HG02798 (cell line): ENCODE measurements around the gene ANKRD13A.
A peak's percentile ranks its signal among the peaks of the same experiment; 100 is the strongest.
"Not testable (repeated sequence)": the region's sequence is repeated elsewhere in the genome, so short reads cannot be mapped to it uniquely, and the experiment has no call there.

Experiments
- ATAC-seq: cut with Tn5 transposase; IDR thresholded peaks from one replicate; pipeline ENCODE4 v1.9.1; 2021; ENCODE audit warnings: mild to moderate bottlenecking; ENCODE audit not compliant: unreplicated experiment, poor library complexity

Gene ANKRD13A

DNA sequence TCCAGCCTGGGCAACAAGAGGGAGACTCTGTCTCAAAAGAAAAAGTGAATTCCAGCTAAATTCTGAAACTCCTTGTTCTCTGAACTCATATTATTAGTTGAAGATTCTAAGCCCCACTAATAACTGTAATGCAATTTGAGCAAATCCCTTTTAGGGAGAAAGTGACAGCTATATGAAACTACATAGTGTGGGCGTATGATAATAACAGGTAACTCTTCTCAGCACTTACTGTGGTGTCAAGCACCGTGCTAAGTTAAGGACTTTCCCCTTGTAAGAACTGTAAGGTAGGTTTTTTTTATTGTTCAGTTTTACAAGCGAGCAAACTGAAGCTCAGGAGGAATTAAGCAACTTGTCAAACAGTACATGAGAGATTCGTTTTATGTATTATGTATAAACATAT, 5.4 kb downstream of the ANKRD13A start:
- peak; percentile 61 for ATAC-seq

GRCh38 chr12:110005319-110005973, 6.2 kb downstream of the ANKRD13A start:
- ATAC-seq, result peak; percentile 54

DNA sequence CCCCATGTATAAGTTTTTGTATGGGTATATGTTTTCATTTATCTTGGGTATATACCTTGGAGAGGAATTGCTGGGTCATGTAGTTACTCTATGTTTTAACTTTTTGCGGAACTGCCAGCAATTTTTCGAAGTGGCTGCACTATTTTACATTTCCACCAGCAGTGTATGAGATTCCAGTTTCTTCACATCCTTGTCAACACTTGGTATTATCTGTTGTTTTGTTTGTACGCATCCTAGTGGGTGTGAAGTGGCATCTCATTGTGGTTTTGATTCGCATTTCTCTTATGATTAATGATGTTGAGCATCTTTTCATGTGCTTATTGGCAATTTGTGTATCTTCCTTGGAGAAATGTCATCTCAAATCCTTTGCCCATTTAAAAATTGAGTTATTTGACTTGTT, 6.9 kb downstream of the ANKRD13A start:
- ATAC-seq, result no peak

GRCh38 chr12:110007881-110008280, 8.7 kb downstream of the ANKRD13A start:
- ATAC-seq, result no peak

GRCh38 chr12:110008681-110009398, 9.6 kb downstream of the ANKRD13A start:
- ATAC-seq, result not testable (repeated sequence)

DNA sequence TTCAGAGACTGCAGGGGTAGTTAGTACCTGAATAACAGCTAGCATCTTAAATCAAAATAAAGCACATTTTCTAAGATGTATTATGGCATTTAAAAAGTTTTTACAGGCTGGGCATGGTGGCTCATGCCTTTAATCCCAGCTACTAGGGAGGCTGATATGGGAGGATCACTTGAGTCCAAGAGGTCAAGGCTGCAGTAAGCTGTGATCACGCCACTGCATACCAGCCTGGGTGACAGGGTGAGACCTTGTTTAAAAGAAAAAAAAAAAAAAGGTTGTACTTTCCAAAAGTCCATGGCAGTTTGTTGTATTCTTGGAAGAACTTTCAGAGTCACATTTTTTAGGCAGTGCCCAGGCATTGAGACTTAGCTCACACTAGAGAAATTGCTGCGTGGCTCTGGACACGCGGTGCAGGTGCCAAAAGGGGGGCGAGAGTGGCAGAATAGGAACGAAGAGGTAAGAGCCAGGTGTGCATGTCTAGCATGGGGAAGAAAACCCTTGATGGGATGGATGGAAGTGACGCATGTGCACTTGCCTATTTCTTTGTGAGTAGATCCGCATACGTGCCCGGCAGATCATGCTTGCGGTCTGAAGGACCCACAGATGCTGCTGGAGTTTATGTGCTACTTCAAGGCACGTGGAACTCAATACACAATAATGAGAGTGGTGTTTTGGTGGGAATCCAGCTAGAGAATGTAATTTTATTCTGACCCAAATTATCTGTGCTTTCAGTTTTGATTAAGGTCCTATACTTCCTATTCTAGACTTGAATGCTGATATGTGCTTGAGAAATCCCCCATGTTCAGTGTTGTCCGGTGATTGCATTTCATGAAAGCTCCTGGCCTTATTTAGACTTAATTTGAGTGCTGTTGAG, 11.9 kb downstream of the ANKRD13A start:
- peak; percentile 46 for ATAC-seq

- ATAC-seq, result peak; percentile 63
Observed at GRCh38 chr12:110012137-110012536, 12.9 kb downstream of the ANKRD13A start.

DNA sequence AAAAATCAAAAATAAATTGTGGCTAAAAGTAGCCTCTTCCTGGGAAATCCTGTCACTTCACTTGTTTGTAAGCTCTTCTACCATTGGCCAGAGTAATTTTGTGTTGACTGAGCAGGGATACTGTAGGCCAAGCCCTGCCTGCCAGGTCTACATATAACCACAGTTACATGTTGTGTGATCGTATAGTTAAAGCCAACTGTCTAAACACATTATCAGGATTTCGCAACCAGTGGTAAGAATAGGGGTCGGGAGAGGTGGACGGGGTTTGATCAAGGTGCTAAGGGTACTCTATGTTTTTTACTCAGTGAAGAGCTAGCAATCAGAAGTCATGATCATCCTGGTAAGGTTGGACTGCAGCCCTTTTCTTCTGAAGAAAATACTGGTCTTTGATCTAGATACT, 13.4 kb downstream of the ANKRD13A start:
- ATAC-seq, result no peak

DNA sequence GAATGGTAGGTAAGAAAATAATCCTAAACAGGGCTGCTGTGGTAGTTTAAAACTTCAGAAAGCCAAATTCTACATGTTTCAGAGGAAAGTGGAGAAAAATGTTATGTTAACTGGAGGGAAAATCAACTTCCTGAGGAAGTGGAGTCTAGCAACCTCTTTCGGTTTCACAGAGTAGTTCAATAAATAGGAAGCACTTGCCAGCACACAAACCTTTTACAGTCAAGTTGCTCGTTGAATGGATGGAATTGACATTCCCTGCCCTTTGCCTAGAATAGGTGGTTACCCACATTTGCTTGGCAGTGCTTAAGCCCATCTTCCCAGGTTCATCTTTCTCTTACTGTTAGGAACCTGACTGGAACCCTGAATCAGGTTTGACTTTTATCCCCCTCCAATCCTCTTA, 15.9 kb downstream of the ANKRD13A start:
- no peak for ATAC-seq

DNA sequence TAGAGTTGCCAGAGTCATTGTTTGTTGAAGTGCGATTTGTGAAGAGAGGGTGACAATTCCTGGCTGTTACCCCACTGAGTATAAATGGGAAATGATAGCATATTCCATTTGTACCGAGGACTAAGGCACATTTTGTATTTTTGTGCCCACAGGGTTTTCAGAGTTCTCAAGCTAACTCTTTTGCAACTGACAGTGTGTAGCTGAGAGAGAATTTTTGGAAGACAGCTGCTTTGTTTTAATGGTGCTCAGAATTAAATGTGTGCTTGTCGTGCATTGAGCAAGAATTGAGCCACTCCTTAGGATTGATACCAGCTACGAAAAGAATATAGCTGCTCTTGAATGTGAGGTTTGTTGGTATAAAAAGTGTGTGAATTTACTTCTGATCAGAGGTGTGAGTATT, 21.7 kb downstream of the ANKRD13A start:
- no peak for ATAC-seq

GRCh38 chr12:110023059-110023980, 24.1 kb downstream of the ANKRD13A start:
- ATAC-seq, result no peak

DNA sequence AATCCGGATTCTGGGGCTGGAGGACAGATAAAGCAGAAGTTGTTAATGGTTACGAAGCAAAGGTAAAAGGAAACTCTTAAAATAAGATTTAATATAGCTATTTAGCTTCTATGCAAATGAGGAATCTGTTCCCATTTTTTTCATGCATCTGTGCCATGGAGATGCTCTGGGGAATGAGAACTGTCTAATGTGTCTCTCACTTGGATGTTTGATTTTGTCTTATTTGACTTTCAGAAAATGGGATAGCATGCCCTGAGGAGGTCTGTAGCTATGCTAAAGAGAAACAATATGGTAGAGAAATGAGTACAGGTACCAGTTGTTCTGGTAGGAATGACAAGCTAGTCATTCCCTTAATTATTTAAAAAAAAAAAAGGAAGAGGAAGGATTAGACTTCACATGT, 24.8 kb downstream of the ANKRD13A start:
- ATAC-seq, result no peak

GRCh38 chr12:110028323-110028722, 29.1 kb downstream of the ANKRD13A start:
- no peak for ATAC-seq

- ATAC-seq, result no peak
Observed at GRCh38 chr12:110029290-110029815, 30.1 kb downstream of the ANKRD13A start.

DNA sequence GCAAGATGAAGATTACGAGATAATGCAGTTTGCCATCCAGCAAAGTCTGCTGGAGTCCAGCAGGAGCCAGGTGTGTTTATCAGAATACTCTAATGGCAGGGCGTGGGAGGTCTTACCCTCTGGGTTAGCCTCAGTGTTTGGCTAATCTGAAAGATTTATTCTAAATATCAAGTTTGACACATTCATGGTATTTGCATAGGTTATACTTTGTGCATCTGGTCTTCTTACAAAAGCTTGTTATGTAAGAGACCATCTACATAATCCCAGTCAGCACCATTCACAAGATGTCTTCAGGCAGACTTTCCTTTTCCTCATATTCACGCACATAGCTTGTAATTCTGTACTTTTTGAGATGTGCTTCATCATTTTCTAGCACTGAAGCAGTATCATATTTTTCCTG, 34.7 kb downstream of the ANKRD13A start:
- no peak for ATAC-seq

DNA sequence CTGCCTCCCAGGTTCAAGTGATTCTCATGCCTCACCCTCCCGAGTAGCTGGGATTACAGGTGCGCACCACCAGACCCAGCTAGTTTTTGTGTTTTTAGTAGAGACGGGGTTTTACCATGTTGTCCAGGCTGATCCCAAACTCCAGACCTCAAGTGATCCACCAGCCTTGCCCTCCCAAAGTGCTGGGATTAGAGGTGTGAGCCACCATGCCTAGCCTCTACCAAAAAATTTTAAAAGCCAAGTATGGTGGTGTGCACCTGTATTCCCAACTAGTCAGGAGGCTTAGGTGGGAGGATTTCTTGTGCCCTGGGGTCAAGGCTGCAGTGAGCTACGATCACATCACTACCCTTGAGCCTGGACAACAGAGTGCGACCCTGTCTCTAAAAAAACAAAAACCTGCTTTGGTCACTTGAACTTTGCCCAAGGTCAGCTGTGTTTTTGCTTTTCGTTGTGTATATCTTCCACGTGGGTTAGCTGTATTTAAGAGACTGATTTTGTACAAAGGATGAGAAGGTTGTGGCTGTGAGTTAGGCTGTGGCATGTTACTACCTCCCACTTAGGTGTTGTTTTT, 36.4 kb downstream of the ANKRD13A start:
- ATAC-seq, result no peak

DNA sequence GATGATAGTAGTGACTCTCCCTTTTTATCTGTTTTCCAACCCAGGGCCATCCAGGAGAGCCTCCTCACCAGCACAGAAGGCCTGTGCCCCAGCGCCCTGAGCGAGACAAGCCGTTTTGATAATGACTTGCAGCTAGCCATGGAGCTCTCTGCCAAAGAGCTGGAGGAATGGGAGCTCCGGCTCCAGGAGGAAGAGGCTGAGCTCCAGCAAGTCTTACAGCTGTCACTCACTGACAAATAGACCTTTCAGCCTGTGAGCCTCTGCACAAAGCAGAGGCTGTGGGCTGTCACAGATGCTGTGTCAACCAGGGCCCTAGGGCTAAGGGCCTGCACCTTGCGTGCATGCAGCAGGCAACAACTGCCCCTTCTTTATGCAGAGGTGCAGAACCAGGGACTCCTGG, 38.1 kb downstream of the ANKRD13A start:
- ATAC-seq, result no peak

GRCh38 chr12:110038741-110039084, 39.5 kb downstream of the ANKRD13A start:
- no peak for ATAC-seq

GRCh38 chr12:110039085-110039807, 40.0 kb downstream of the ANKRD13A start:
- no peak for ATAC-seq
